Activated gamma-delta T cell (primary cell): Measurements from ENCODE around the gene UNC119B.

Source experiments
- DNase-seq: peaks from one replicate; lab custom pipeline; 2025; lab: John Stamatoyannopoulos, UW

UNC119B gene

GRCh38 chr12:120739821-120740613, 29.8 kb downstream of the UNC119B start:
- no peak for DNase-seq

DNA sequence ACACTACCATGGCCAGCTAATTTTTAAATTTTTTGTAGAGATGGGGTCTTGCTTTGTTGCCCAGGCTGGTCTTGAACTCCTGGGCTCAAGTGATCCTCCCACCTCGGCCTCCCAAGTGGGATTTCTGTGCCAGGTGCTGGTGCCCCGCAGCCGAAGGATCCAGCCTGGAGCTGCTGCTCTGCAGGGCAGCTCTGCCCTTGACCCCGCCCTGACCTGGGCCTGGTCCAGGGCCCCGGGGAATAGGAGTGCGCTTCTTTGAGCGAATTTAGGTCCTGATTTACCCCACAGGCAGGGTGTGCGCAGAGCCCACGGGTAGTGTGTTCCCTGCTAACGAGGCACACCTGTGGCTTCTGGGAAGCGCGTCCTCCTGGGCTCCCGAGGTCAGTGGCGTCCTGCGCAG, 30.6 kb downstream of the UNC119B start:
- DNase-seq, result no peak

DNA sequence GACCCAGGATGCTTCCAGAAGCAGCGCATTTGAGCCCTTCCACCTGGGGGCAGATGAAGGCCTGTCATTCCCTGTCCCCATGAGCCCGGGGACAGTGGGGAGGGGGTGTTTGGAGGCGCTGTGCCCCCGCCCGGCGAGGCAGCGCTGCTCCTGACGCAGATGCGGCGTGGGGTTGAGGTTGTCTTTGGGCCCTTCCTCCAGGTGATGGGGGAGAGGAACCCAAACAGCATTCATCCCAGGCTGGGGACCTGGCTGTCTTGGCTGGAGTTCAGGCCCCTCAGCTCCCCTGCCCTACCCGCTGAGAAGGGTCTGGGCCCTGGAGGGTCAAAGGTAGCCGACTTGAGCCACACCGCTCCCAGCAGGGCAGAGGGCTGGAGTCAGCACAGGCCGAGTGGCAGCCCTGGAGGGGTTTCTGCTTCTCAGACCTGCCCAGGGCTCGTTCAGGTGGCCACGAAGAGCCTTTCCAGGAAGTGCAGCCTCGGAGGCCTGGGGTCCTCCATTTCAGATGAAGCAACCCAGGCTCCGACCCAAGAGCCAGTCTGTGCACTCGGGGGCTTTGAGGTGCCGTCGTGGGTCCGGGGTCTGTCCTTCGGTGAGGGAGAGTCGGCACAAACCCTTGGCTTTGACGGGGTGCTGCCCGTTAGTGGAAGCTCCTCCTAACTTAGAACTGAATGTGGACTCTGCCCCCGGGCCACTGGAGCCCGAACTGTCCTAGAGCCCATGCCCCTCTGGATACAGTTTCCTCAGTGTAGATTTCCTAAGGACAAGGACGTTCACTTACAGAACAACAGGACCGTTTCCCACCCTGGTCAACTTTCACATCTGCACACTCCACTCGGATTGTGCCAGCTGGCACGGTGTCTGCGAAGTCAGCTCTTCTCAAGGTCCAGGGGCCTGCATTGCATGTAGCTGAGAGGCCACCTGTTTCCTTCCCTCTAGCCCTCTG, 31.5 kb downstream of the UNC119B start:
- no peak for DNase-seq

- no peak for DNase-seq
These were observed 34.8 kb downstream of the UNC119B start for GRCh38 chr12:120744922-120745493.

DNA sequence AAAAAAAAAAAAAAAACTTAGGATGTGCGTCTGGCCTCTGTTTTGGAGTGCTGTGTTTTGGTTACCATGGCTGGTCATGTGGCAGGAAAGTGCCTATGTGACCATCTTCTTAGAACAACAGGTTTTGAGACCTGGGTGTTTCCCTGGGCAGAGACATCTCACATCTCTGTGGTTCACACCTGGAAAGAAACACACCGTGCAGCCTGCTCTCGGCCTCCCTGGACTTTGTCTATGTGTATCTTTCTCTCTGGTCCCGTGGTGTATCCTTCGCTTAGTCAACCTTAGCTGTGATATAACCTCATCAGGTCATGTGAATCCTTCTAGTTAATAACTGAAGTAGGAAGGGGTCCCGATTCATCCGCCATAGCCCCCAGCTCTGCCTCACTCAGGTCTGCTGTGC, 38.0 kb downstream of the UNC119B start:
- no peak for DNase-seq

DNA sequence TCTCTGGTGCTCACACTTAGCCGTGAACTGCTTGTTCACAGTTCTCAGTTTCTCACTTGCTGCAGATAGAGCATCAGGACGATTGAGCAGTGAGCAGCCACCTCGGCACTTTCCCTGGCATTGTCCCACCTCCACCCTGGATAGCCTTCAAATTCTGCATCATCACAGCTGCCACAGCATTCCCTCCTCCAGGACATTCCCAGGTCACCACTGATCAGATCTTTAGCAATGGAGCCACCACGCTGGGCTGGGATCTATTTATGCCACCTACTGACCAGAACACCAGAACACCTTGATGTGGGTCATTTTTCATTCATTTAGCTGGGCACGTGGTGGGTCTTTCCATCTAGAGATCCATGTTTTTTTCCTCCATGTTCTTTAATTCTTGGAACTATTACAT, 39.0 kb downstream of the UNC119B start:
- no peak for DNase-seq

- no peak for DNase-seq
These were observed 40.5 kb downstream of the UNC119B start for GRCh38 chr12:120750806-120751205.

GRCh38 chr12:120751389-120751788, 41.1 kb downstream of the UNC119B start:
- no peak for DNase-seq

DNA sequence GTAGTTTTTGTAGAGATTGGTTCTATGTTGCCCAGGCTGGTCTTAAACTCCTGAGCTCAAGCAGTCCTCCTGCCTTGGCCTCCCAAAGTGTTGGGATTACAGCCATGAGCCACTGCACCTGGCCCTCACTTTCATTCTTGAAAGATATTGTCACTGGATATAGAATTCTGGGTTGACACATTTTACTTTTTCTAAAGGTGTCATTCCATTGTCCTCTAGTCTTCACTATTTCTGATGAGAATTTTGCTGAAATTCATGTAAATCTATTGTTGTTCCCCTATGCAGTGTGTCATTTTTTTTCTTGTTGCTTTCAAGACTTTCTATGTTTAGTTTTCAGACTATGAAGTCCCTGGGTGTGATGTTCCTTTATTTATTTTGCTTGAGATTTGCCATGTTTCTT, 44.5 kb downstream of the UNC119B start:
- no peak for DNase-seq

DNA sequence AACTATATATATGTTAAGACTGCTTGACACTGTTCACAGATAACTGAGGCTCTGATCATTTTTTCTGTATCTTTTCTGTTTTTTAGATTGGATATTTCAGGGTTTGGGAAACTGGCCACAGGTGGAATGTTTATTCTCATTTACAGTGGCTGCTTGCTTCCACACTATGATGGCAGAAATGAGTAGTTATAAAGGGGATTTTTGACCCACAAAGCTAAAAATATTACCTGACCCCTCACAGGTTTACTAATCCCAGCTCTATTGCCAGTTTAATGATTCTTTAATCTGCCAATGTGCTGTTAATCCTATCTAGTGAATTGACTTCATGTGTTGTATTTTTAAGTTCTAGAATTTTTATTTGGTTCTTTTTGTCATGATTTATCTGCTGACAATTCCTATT, 45.0 kb downstream of the UNC119B start:
- no peak for DNase-seq

DNA sequence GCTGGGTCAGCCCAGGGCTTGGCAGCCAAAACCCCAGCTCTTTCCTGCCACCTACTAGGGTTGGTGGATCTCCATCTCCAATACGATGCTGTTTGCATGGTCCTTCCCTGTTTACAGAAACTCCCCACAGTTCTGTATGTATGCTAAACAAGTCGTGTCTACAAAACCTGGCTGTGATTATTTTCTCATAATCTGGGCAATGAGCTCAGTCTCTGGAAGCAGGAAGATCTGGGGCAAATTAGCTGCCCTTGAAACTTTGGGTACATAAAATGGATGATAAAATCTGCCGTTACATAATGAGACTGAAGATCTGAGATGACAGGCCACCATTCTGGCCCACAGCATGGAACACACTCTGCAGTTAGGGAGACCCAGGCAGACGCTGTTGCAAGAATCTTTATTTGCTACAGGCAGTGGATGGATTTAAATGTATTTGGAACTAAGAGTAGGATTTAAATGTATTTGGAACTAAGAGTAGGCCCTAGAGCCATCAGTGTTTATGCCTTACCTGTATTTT, 47.0 kb downstream of the UNC119B start:
- DNase-seq, result no peak

DNA sequence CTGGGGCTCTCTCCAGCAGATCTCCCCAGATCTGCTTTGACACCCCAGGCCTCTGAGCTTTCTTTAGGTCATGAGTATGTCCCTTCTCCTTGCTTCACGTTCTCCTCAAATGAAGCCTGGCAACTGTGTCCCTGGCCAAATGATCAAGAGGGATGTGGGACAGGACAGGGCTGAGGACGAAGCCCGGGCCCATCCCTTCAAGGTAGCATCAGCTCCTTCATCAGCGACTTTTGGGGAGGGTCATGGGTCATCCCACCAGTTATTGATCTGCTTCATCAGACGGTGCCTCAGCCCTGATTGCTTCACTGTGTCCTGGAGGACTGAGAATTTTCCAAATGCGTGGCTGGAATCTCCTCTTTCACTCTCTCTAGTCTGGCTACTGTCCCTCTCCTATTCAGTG, 47.7 kb downstream of the UNC119B start:
- DNase-seq, result no peak

DNA sequence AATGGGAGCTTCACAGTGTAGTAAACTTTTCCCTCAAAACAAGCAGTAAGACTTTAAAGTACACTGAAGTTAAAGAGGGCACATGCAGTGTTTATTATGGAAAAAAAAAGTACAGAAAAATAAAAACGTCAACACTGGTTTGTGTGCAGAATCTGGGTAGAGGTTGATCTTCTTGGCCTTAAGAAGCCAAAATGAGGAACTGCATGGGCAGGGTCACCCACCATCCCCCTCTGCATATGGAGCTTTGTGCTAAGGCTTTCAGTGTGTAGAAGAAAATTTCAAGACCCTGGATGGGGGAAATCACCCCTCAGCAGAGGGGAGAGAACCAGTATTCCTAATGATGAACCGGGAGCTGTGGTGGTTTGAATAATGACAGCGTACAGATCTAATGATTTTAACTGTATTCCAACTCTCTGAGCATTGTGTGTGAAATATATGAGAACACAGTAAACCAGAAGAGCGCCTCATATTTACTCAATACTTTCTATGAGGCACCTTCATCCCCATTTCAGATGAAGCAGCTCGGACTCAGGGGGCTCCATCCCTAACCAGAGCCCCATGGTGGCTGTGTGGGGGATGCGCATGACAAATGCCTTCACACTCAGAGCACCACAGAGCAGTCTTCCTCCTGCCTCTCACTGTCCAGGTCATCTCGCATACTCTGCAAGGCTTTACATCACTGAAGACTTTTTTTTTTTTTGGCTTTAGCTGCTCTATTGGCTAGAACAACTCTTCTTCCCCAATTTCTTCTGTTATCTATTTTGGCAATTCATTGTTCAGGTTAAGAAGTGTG, 48.7 kb downstream of the UNC119B start:
- no peak for DNase-seq

DNA sequence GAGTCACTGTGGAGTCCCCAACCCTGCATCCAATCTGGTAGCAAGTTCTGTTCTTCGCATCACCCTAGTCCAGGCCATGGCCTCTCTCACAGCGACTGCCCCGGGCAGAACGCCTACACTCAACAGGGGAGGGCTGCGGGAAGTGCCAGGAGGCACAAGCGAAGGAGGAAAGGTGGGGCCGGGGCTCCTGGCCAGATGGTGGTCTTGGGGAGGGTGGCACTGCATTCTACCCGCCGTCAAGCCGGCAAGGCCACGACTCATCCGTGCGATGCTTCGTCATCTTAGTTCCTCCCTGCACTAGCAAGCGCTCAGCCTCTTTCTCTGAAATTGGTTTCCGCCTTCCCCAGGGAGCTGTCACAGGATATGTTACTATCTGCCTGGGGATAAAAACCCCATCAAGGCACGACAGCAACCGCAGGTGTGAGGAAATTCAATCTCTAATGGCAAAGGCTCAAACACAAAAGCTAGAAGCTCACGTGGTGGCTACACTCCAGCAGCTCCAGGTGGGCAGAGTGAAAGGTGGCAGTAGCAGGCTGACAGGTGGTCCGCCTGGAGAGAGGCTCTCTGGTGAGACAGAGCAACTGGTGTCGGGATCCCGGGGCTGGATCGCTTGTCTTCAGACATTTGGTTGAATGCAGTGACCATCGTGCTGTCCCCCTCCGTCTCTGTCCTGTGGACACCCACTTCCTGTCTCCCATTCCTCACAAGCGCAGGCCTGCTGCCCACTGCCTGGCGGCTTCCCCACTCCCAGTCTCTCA, 49.5 kb downstream of the UNC119B start:
- no peak for DNase-seq

DNA sequence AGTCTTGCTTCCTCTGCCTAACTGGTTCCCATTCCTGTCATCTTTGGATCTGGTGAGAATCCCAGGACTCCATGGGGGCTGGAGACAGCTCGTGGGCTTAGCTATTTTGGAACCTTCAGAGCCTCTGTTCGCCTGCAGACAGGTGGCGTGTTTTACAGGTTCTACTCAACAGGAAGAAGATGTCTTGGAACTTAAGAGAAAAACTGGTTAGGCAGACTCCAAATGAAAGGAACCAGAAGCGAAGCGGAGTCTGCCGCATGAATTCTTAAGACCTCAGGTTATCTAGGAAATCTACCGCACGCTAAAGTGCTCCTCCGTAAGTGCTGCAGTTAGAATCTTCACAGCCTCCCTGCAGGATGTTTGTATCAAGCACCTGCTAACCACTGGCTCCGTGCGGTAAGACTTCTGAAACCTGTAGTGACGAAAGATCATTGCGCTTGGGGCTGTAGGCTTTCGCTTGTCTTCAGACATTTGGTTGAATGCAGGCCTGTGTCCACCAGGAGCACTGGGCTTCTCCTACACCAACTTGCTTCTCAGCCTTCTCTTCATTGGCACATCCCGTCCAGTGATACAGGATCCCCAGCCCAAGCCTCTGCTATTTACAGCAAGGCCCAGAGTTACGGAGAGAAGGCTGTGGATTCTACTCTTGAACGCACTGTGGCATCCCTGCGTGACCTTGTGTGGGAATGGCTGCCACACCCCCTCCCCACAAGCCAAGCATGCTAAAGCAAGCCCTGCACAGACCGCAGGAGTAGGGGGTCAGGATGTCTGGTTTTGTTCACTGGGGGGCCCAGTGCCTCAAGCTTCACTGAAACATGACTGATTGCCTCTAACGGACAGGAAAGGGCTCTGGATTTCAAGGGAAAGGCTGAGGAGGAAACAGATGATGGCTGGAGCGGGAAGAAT, 50.3 kb downstream of the UNC119B start:
- DNase-seq, result no peak

DNA sequence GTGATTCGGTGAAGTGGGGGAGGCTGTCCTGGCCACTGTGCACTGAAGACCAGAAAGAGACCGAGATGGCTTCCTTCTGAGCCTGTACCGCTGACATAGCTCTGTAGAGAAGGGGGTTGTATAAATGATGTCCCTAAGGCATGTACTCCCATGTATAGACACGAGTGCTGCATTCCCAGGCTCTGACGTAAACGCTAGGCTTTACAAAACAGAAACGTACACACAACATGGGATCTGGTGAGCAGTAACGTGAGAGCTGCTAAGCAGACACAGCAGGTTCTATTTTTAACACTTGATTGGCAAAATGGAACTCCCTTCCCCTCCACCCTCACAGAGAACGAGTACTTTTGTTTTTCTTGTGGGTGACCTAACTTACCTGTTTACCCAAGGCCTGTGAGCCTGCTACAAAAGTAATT, 51.3 kb downstream of the UNC119B start:
- no peak for DNase-seq

GRCh38 chr12:120762086-120762485, 51.8 kb downstream of the UNC119B start:
- no peak for DNase-seq

DNA sequence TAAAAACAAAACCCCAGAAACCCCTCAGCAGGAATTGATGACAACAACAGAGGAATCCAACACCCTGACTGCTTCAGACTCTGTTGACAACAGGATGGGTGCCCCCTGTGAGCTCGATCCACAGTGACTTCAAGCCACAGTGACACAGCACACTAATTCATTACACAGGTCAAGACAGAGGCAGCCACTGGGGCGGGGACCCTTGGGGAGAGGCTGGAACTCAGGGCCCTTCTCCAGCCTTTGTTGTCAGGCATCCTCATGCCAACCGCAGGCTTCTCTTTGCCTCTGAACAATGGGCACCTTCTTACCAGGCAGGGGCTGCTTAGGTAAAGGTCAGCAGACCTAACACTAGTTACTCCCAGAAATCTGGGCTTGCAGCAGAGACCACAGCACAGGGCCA, 53.0 kb downstream of the UNC119B start:
- no peak for DNase-seq

DNA sequence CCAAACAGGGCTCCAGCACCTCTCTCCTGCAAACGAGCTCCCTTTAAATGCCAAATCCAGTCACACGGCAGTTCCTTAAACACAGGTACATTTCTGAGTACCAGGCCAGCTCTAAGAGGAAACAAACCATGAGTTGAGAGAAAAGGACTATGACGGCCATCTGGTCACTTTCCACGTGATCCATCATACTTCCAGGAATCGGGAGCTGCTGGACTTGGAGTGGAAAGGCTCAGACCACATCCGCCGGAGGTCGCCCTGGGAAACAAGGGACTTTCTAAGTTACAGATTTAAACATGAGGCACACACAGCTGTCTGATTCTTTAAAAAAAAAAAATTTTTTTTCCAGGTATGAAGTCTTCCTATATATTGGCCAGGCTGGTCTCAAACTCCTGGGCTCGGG, 54.6 kb downstream of the UNC119B start:
- DNase-seq, result no peak

DNA sequence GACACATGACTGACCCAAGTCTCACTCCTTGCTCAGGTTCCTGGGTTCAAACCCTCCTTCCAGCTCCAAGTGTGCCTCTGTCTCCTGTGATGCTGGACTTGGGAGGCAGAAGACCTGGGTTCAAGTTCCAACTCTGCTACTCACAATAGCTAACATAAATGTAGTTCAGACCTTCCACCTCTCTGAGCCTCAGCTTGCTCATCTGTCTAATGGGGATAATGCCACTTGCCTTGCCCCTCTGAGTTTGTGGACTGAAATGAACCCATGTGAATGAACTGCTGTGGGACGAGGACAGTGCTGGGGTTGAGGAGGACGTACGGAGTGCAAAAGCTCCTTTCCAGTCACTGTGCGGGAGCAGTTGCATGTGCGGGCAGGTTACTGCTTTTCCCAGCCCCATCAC, 56.3 kb downstream of the UNC119B start:
- no peak for DNase-seq
